Neutrophil (primary cell): ENCODE measurements around the gene C20orf204.

Experiments used
- H3K27ac ChIP-seq: fragments of 200-600 bp; sonication (generic); 2 replicates; pipeline ENCODE4 v1.5.1; 2016; ENCODE audit warnings: mild to moderate bottlenecking, moderate library complexity
- H3K27me3 ChIP-seq: fragments of 200-600 bp; sonication (generic); 2 replicates; pipeline ENCODE4 v1.6.0; 2016; ENCODE audit warnings: mild to moderate bottlenecking
- H3K36me3 ChIP-seq: fragments of 200-600 bp; sonication (generic); 2 replicates; pipeline ENCODE4 v1.5.1; 2017
- H3K4me1 ChIP-seq, 2 experiments: fragments of 200-600 bp in 1 of 2; sonication (generic) in 1 of 2; 1 replicate in 1 of 2; 2 replicates in 1 of 2; pipeline versions ENCODE4 v1.5.1 to v1.6.1; 2013 to 2016; ENCODE audit warnings: low read depth in 1 of 2, low read length in 1 of 2, mild to moderate bottlenecking in 1 of 2, moderate library complexity in 1 of 2; ENCODE audit not compliant: control insufficient read depth in 1 of 2, insufficient read depth in 1 of 2
- H3K4me3 ChIP-seq, 2 experiments: fragments of 200-600 bp in 1 of 2; sonication (generic) in 1 of 2; 1 replicate in 1 of 2; 2 replicates in 1 of 2; pipeline ENCODE4 v1.5.1; 2013 to 2016; ENCODE audit warnings: low read depth in 1 of 2, low read length in 1 of 2, mild to moderate bottlenecking in 1 of 2, moderate library complexity in 1 of 2
- H3K9me3 ChIP-seq: fragments of 200-600 bp; sonication (generic); 2 replicates; pipeline ENCODE4 v1.5.1; 2016
- TF ChIP-seq, protein P1 (sequence below): fragments of 200-600 bp; sonication (generic); IDR thresholded peaks from 2 replicates; pipeline ENCODE4 v1.5.1; 2016; ENCODE audit warnings: antibody characterized with exemption

Gene C20orf204

DNA sequence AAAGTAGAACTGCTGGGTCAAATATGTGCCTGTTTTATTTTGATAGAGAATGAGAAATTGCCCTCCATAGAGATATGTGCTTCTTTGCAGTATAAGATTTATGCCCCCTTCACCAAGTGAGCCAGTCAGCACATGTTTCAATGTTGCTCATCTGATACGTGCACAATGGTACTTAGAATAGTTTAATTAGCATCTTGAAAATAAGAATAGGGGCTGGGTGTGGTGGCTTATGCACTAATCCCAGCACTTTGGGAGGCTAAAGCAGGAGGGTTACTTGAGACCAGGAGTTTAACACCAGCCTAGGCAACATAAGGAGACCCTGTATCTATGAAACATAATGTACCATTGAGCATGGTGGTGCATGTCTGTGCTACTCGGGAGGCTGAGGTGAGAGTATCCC, 20.3 kb upstream of the C20orf204 start:
- Histone ChIP-seq H3K4me1 (peaks cover 8 to 12% of the 10 kb centered on the region in 2 experiments), H3K36me3 (peaks cover 86% of the 10 kb centered on the region), H3K4me3 (no peak overlapping the region), H3K27ac (no peak overlapping the region), H3K9me3 (no peaks in the 10 kb centered on the region), H3K27me3 (no peaks in the 10 kb centered on the region)
- TF ChIP-seq, protein P1, sequence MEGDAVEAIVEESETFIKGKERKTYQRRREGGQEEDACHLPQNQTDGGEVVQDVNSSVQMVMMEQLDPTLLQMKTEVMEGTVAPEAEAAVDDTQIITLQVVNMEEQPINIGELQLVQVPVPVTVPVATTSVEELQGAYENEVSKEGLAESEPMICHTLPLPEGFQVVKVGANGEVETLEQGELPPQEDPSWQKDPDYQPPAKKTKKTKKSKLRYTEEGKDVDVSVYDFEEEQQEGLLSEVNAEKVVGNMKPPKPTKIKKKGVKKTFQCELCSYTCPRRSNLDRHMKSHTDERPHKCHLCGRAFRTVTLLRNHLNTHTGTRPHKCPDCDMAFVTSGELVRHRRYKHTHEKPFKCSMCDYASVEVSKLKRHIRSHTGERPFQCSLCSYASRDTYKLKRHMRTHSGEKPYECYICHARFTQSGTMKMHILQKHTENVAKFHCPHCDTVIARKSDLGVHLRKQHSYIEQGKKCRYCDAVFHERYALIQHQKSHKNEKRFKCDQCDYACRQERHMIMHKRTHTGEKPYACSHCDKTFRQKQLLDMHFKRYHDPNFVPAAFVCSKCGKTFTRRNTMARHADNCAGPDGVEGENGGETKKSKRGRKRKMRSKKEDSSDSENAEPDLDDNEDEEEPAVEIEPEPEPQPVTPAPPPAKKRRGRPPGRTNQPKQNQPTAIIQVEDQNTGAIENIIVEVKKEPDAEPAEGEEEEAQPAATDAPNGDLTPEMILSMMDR = no peak

DNA sequence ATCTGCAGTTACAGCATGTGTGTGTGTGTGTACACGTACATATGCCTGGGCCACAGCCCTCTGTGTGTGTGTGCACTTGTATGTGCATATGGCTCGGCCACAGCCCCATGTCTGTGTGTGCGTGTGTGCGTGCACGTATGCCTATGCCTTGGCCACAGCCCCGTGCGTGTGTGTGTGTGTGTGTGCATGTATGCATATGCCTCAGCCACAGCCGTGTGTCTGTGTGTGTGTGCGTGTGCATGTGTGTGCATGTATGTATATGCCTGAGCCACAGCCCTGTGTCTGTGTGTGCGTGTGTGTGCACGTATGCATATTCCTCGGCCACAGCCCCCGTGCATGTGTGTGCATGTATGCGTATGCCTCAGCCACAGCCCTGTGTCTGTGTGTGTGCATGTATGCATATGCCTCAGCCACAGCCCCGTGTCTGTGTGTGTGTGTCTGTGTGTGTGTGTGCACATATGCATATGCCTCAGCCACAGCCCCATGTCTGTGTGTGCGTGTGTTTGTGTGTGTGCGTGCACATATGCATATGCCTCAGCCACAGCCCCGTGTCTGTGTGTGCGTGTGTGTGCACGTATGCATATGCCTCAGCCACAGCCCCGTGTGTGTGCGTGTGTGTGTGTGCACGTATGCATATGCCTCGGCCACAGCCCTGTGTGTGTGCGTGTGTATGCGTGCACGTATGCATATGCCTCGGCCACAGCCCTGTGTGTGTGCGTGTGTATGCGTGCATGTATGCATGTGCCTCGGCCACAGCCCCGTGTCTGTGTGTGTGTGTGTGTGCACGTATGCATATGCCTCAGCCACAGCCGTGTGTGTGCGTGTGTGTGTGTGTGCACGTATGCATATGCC, 14.6 kb upstream of the C20orf204 start:
- H3K9me3 ChIP-seq = no peaks in the 10 kb centered on the region
- TF ChIP-seq, protein P1 = no peak
- H3K4me1 ChIP-seq = peaks cover 8 to 15% of the 10 kb centered on the region in 2 experiments
- H3K27ac ChIP-seq = no peak overlapping the region
- no peak overlapping the region for H3K4me3 ChIP-seq
- peaks cover 94% of the 10 kb centered on the region for H3K36me3 ChIP-seq
- H3K27me3 ChIP-seq = no peaks in the 10 kb centered on the region

DNA sequence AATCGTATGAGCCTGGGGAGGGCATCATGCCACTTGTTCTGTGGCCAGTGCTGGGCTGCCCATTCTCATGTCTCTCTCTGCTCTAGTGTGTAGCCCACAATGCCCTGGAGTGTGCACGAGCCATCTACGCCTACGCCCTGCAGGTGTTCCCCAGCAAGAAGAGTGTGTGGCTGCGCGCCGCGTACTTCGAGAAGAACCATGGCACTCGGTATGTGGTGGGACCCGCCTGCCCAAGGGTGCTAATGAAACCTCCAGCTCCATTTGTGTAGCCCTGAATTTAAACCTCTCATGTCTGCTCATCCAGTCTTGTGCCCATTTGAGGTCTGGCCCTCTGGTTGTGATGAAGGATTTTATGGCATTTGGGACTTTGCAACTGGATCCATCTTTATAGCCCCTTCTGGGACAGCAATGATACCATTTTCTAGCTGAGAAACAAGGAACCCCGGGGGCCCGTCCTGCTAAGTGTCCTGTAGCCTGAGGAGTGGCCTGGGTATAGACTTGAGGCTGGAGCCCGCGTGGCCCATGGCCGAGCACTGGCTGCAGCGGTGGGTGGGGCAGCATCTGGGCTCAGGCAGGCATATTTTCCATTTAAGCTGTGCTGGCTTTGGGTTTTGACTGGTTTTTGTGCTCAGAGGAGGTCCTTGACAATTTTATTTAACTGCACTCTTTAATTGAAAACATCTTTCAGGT, 13.2 kb upstream of the C20orf204 start:
- H3K4me3 ChIP-seq = no peak overlapping the region

DNA sequence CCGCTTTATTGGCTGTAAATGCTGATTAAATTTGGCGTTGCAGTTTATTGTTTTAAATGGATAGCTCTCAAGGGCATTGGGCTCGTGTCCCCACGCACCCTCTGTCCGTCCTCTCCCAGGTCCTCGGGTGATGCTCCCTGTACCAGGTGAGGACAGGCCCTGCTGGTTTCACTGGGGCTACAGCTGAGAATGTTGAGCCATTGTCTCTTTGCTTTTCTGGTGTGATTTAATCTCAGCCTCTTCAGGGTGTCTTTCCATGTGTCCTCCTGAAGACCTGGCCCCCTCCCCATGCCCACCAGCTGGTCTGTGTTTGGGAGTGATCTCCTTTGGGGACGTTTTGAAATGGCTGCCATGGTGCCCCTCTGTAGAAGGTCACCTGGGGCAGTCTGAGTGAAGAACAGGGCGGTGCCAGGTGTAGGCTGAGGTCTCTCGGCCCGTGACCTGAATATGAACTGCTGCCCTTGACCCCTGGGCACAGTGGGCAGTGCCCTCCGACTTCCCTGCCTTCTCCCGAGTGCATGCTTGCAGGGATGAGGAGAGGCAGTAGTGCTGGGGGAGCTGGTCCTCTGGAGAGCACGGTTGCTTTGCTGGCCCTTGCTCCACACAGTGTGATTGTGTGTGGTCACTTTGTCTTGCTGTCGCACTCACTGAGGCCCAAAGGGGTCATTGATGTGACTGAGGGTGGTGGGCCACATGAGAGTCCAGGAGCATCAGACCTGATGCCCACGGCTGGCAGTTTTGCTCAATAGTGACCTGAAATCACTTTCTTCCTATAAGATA, 12.4 kb upstream of the C20orf204 start:
- peaks cover 94% of the 10 kb centered on the region for H3K36me3 ChIP-seq
- TF ChIP-seq, protein P1 = no peak
- no peaks in the 10 kb centered on the region for H3K9me3 ChIP-seq
- no peaks in the 10 kb centered on the region for H3K27me3 ChIP-seq
- peaks cover 8 to 15% of the 10 kb centered on the region in 2 experiments for H3K4me1 ChIP-seq
- H3K27ac ChIP-seq = no peak overlapping the region
- no peak overlapping the region for H3K4me3 ChIP-seq

More for the DNA sequence above, 13.2 kb upstream of the C20orf204 start:
- peaks cover 94% of the 10 kb centered on the region for H3K36me3 ChIP-seq
- no peak overlapping the region for H3K27ac ChIP-seq
- TF ChIP-seq, protein P1 = no peak
- no peaks in the 10 kb centered on the region for H3K27me3 ChIP-seq
- H3K4me1 ChIP-seq = peaks cover 8 to 15% of the 10 kb centered on the region in 2 experiments
- no peaks in the 10 kb centered on the region for H3K9me3 ChIP-seq

DNA sequence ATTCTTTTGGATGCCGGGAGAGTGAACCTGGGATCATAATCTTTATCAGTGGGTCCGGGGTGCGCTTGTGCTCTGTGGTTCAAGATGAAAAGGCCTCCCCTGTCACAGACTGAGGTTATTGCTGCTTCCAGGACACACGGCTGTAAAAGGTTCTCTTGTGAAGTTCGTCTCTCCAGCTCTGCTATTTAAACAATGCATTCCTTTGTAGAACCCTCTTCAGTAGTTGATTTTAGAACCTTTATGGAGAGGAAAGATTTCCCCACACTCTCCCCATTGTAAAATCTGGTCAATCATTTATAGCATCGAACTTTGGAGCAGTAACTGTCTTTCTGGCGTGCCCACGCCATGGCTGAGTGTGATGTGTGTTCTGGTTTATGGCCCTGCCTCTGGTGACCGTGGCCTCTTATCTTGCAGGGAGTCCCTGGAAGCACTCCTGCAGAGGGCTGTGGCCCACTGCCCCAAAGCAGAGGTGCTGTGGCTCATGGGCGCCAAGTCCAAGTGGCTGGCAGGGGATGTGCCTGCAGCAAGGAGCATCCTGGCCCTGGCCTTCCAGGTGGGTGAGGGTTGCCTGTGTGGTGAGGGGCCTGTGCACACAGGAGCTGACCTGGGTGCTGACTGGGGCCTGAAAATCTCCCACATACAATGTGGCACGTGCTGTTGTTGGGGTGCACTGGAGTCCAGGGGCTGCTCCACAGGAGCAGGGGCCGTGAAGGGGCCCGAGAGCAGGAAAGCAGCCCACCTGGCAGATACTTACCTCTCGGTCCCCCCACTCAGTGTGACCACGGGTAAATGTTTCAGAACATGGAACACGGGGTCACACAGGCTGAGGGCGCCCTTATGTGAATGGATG, 11.6 kb upstream of the C20orf204 start:
- TF ChIP-seq, protein P1 = no peak
- H3K36me3 ChIP-seq = peaks cover 94% of the 10 kb centered on the region

More for the DNA sequence above, 11.6 kb upstream of the C20orf204 start:
- H3K27me3 ChIP-seq = no peaks in the 10 kb centered on the region
- H3K4me3 ChIP-seq = no peak overlapping the region
- H3K4me1 ChIP-seq = peaks cover 8 to 15% of the 10 kb centered on the region in 2 experiments
- no peak overlapping the region for H3K27ac ChIP-seq
- H3K9me3 ChIP-seq = no peaks in the 10 kb centered on the region
